Heart left ventricle (tissue), 13 donors: ENCODE data around the gene CRHBP.

Experiments used
- POLR2A ChIP-seq, 2 donors: fragments of 450-650 bp; IDR thresholded peaks; one replicate each; pipeline ENCODE4 v1.6.1; 2017; ENCODE audit warnings: antibody characterized with exemption in 2 of 2, mild to moderate bottlenecking in 2 of 2, moderate library complexity in 2 of 2
- TF ChIP-seq, protein P1 (sequence below), 12 donors: fragments of 200-600 bp; sonication (generic) in 4 of 12; IDR thresholded peaks; one replicate each; pipeline versions ENCODE4 v1.5.0 to v1.8.0; 2018 to 2022; ENCODE audit warnings: antibody characterized with exemption in 12 of 12, mild to moderate bottlenecking in 5 of 12
- donor health status: ischemic (EF 13 %, LVEDD 7.1; RV severe dilation, severe dysfunction).
- donor health status: DM: no; HTN: yes; CAD: no.
- donor health status: DM: no; HTN: no; CAD: no.
- donor health status: ischemic (EF 25% LVEDD 6.9; RV normal size, moderate dysfunction).
- donor health status: ischemic (EF 25% LVEDD 5.7; RV mildly dilated, moderate dysfunction).
- donor health status: ischemic (EF 35%, LVEDD 5.7; RV mildly dilated, moderate dysfunction).
- donor health status: nonischemic (EF 11% LVEDD 7.7; RV severe dilation, severe dysfunction).
- donor health status: DM: yes; HTN: yes; CAD: no.
- donor health status: PGD.
- donor health status: ischemic (EF 29% LVEDD 5.4; RV normal size, mild dysfunction).
- donor health status: nonischemic (EF 23%, LVEDD 6.1; RV moderate dilation, normal function).

DNA sequence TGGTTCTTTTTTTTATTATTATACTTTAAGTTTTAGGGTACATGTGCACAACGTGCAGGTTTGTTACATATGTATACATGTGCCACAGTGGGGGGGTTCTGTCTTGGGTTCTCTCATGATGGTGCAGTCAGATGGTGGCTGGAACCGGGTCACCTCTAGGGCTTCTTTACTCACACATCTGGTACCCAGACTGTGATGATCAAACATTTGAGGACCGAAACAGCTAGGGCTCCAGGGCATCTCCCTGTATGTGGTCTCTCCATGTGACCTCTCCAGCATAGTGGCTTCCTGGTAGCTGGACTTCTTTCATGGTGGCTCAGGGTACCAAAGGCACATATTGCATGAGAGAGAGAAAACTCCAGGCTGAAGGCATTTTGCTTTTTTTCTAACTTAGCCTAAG lies 9.8 kb upstream of the CRHBP start:
- TF ChIP-seq, protein P1, sequence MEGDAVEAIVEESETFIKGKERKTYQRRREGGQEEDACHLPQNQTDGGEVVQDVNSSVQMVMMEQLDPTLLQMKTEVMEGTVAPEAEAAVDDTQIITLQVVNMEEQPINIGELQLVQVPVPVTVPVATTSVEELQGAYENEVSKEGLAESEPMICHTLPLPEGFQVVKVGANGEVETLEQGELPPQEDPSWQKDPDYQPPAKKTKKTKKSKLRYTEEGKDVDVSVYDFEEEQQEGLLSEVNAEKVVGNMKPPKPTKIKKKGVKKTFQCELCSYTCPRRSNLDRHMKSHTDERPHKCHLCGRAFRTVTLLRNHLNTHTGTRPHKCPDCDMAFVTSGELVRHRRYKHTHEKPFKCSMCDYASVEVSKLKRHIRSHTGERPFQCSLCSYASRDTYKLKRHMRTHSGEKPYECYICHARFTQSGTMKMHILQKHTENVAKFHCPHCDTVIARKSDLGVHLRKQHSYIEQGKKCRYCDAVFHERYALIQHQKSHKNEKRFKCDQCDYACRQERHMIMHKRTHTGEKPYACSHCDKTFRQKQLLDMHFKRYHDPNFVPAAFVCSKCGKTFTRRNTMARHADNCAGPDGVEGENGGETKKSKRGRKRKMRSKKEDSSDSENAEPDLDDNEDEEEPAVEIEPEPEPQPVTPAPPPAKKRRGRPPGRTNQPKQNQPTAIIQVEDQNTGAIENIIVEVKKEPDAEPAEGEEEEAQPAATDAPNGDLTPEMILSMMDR (IDR thresholded peaks at IDR 0.05) = no peak
- no peak for TF ChIP-seq POLR2A (IDR thresholded peaks at IDR 0.05)
